MV-4-11 (cell line): Measurements from ENCODE around the gene SPDYE18.
"Not testable (repeated sequence)": the region's sequence is repeated elsewhere in the genome, so short reads cannot be mapped to it uniquely, and the experiment has no call there.

Experiments used
- DNase-seq: peaks from one replicate; lab custom pipeline; 2025; lab: John Stamatoyannopoulos, UW

The SPDYE18 gene, protein sequence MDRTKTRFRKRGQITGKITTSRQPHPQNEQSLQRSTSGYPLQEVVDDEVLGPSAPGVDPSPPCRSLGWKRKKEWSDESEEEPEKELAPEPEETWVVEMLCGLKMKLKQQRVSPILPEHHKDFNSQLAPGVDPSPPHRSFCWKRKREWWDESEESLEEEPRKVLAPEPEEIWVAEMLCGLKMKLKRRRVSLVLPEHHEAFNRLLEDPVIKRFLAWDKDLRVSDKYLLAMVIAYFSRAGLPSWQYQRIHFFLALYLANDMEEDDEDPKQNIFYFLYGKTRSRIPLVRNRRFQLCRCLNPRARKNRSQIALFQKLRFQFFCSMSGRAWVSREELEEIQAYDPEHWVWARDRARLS

DNA sequence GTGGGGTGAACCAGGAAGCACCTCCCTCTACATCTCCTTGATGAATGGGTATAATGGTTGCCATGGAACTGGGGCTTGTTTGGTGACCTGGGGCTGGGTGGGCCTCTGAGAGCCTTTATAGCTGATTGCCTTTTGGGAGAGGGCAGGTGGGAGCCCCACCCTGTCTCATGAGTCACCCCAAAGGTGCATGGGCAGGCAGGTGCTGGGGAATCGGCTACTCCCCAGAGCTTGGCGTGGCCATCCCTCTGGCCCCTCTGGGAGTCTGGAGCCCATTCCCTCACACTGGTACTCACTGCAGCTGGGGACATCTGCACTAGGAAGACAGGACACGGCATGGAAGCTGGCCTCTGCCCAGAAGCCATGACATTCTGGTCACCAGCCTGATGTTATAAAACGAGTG lies at the start of gene SPDYE18:
TSS of gene SPDYE18 (minus strand) at position 2 of the 400 bp plus-strand sequence. CDS start 2,046 bp downstream, outside the sequence.
- not testable (repeated sequence) for DNase-seq

DNA sequence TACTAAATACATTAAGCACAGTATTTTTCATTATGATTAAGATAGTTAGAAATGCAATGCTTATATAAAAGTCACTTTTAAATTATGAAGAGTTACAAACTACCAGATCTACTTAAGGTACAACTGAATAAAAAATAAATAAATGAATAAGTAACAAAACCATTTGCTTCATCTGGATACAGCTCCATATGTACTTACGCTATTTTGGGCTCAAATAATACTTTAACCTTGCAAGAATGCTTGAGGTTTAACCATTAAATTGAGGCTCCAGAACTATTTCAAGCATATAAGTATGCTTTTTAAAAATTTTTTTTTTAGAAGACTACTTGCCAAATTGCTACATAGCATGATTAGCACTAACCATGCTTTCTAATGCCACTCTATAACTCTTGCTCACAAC lies 46.0 kb upstream of the SPDYE18 start:
- DNase-seq = not testable (repeated sequence)

DNA sequence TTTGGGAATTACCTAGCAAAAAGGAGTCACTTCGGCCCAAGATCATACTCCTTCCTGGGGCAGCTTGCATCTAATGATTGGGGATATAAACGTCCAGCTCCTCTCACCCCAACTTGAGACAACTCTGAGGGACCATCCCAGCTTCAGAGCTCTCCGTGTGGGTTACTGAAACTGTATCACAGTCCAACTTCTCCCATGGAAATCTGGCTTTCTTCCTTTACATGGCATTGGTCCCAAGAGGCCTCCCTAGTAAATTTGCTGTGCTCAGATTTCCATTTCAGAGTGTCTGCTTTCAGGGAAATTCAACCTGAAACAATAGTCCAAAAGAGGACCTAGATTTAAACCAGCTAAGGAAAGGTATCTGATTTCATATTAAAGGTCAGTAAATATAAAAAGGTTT lies 45.3 kb upstream of the SPDYE18 start:
- DNase-seq = not testable (repeated sequence)

DNA sequence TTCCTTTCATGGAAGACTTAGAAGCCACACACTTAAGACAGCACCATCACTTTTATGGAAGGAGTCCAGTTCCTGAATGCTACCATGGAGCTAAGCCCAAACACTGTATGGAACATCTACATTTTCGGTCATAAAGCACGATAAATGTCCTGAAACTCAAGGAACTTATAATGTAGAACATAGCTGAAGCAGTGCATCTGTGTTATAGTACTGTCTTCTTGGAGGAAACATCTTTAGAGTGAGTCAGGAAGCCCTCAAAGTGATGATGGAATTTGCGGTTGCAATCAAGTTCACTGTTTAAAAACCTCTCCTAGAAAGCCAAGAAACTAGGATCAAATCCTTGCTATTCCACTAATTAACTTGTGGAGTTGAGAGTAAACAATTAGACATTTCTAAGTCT lies 43.5 kb upstream of the SPDYE18 start:
- DNase-seq = not testable (repeated sequence)

DNA sequence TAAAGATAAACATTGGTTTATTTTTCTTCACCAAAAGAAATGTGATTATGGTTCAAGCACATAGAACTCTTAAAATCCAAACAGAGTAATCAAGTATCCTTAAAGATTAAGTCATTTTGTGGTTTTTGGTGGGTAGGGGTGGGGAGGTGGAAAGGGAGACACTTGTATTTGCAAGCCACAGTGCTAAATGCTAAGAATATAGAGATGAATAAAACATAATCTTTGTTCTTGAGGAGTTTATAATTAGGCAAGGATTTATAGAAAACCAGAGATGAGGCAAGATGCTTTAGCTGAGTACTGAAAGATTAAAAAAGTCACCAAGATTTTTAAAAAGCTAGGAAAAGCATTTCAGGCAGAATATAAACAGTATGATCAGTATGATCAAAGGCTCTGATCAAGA lies 40.3 kb upstream of the SPDYE18 start:
- not testable (repeated sequence) for DNase-seq

DNA sequence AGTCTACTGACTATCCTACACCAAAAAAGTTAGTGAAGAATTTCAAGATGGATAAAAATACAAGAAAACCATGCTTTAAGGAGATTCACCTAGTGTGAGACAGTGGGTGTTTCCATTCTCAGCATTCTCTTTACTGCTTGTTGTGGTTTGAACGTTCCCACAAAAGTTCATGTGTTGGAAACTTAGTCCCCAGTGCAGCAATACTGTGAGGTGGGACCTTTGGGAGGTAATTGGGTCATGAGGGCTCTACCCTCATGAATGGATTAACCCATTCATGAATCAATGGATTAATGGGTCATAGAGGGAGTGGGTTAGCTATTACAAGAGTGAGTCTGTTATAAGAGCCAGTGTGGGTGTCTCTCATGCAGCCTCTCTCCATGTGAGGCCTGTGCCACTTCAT lies 38.8 kb upstream of the SPDYE18 start:
- not testable (repeated sequence) for DNase-seq

DNA sequence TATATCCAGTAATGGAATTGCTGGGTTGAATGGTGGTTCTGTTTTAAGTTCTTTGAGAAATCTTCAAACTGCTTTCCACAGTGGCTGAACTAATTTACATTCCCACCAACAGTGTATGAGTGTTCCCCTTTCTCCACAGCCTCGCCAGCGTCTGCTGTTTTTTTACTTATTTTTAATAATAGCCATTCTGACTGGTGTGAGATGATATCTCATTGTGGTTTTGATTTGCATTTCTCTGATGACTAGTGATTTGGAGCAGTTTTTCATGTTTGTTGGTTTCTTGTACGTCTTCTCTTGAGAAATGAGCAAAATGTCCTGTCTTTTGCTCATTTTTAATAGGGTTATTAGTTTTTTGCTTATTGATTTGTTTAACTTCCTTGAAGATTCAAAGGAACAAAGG lies 38.1 kb upstream of the SPDYE18 start:
- DNase-seq = not testable (repeated sequence)

DNA sequence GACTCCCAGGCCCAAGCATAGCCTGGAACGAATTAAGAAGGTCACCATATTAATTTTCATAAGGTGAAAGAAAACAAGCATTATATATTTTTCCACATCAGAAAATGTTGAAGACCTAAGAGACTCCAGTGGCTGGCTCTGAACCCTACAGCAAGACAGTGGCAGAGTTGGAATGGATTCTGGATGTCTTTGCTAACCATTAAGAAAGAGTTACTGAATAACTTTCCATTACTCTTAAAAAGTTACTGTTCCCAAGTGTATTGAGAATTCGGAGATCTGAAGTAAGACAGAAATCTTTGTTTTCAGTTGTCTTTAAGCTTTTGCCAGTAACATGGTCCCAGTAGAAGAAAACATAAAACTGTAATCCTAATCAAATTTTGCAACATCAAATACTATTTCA lies 29.9 kb upstream of the SPDYE18 start:
- DNase-seq = not testable (repeated sequence)

DNA sequence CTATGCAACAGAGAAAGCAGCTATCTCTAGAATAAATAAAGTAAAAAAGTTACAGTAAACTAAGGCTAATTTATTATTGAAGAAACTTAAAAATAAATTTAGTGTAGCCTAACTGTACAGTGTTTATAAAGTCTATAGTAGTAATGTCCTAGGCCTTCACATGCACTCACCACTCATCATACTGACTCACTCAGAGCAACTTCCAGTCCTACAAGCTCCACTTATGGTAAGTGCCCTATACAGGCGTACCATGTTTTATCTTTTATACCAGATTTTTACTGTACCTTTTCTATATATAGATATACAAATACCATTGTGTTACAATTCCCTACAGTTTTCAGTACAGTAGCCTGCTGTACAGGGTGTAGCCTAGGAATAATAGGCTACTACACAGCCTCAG lies 19.8 kb upstream of the SPDYE18 start:
- not testable (repeated sequence) for DNase-seq

DNA sequence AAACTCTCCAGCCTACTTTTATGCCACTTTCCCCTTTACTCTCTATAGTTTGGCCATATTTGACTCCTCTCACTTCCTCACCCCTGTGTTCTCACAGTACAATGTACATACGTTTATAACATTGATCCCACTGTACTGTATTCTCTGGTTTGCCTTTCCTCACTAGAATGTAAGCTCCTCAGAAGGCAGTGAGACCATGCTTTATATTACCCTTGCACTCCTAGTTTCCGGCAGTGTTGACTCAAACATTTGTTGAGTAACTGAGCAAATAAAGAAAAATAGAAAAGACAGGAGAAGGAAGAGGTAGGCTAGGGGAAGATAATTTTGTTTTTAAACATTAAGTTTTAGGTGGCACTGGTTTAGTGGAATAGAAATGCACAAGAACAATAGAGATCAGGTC lies 17.9 kb upstream of the SPDYE18 start:
- DNase-seq = not testable (repeated sequence)

DNA sequence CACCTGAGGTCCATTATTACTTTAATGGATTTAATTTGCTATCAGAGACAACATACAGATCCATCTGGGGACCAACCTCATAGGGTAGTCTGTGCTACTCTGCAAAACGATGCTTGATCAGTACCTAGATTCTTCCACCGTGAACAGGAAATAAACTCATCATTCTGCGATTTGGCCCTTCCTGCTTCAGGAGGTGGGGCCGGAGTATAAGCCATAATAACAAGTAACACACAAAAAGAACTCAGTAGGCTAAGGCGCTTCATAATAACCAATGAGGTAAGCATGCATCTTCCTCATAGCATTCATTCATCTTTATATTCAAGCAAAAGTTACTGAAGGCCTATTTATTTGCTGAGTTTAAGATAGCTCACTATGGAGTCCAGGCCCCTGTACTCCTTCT lies 17.3 kb upstream of the SPDYE18 start:
- DNase-seq = not testable (repeated sequence)

DNA sequence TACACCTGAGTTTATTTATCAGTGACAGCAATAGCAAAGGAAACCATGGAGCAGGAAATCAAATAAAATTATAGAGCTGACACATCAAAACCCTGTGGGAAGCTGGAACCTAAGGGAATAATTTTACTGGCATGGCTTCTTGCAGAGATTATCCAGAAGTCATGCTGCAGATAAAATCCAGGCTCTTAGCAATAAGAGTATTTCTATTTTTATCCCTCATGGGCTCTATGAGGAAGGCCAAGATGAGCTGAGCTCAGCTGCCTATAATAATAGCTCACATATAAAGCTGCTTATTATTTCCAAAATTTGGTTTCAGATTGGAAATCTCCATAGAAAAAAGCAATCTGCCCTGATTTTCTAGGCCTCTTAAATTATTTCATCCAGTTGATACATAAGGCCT lies 16.8 kb upstream of the SPDYE18 start:
- not testable (repeated sequence) for DNase-seq

DNA sequence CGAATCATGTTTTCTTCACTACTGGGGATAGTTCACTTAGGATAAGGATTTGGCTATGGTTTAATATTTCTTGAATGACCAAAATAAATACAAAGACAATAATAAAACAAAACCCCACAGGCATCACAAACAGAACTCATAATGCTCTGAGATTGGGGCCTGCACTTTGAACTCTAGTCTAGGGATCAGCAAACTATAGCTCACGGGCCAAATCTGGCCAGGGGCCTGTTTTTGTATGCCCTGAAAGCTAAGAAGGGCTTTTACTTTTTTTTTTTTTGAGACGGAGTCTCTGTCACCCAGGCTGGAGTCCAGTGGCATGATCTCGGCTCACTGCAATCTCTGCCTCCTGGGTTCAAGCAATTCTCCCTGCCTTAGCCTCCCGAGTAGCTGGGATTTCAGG lies 14.7 kb upstream of the SPDYE18 start:
- not testable (repeated sequence) for DNase-seq

DNA sequence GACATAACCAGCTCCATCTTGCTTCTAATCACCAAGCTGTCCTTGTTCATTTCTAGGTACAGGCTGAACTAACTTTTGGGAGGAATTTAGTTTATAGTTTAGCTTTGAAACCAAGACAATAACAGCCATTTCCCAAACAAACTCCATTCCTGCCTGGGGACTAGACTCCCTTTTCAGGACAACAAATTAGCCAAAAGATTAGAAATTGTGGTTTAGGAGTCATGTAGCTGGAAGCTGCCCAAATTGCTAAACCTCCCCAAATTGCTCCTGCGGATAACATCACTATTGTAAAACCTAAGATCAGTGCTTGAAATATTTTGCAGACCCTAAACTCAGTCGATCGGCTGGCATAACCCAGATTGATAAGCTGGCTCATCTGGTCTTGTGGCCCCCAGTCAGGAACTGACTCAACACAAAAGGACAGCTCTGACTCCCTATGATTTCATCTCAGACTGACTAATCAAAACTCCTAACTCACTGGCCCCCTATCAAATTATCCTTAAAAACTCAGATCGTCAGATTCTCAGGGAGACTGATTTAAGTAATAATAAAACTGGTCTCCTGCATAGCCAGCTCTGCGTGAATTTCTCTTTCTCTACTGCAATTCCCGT lies 12.5 kb upstream of the SPDYE18 start:
- DNase-seq = not testable (repeated sequence)

DNA sequence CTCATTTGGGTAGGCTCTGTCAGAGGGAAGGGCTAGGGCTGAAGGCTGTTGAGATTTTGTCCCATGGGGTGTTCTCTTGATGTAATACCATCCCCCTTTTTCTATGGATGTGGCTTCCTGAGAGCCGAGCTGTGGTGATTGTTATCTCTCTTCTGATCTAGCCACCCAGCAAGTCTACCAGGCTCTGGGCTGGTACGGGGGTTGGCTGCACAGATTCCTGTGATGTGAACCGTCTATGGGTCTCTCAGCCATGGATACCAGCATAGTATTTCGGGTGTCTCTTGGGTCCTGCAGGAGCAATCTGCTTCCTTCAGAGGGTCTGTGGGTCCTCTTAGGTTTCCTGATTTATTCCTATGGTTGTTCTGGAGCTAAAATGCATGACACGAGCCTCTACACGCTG lies 8.8 kb upstream of the SPDYE18 start:
- not testable (repeated sequence) for DNase-seq

DNA sequence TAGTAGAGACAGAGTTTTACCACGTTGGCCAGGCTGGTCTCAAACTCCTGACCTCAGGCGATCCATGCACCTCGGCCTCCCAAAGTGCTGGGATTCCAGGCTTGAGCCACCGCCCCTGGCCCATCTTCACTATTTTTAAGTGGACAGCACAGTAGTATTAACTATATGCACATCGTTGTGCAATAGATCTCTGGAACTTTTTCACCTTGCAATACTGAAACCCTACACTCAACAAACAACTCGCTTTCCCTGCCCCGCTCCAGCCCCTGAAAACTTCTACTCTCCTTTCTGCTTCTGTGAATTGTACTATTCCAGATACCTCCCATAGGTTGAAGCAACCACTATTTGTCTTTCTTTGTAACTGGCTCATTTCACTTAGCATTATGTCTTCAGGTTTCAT lies 3.5 kb upstream of the SPDYE18 start:
- DNase-seq = not testable (repeated sequence)

DNA sequence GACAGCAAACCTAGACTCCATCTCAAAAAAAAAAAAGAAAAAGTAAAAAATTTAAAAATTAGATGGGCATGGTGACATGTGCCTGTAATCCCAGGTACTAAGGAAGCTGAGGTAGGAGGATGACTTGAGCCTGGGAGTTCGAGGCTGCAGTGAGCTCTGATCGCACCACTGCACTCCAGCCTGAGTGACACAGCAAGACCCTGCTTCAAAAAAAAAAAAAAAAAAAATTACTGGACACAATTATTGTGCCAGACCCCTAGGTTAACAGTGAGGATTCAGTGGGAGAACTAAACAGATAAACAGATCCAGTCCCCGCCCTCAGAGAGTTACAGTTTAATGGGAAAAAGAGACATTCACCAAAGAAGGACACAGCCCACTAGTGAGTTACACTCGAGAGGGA lies 1.4 kb upstream of the SPDYE18 start:
- not testable (repeated sequence) for DNase-seq

DNA sequence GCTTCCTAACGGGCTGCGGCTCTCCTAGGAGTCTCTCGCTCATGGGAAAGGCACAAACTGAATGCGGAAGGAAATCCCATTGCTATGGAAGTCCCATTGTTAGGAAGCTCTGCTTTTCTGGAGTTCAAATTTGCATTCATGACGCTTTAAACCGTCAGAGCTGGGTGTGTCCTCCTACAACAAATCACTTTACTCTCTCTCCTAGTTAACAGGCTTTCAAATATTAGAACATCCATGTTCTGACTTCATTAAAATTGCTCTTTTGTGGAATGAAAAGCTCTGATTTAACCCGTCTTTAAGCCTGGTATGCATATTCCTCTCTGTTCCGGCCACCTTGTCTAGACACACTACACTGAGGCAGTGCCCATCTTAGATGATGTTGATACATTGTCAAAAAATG lies 30.1 kb downstream of the SPDYE18 start, which contains the start of gene SPDYE17:
TSS of gene SPDYE17 (minus strand) at position 101 of the 400 bp plus-strand sequence. CDS start 1,791 bp downstream, outside the sequence.
- DNase-seq = not testable (repeated sequence)

DNA sequence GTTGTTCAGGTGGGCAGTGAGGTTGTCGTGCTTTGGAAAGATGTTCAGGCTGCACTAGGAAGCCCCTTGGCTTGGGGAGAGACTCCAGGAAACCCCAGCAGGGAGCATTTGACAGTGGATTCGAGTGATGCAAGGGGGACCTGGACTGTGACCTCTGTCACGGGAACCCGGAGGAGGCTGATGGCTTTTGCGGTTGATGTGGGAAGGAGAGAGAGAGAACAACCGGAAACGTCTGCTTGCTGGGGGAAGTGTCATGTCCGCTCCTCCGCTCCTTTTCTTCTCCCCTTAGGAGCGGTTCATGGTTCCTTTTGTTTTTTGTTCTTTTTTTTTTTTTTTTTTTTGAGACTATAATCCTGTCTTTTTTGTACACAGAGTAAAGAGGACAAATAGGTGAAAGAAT lies 36.0 kb downstream of the SPDYE18 start:
- DNase-seq = not testable (repeated sequence)

DNA sequence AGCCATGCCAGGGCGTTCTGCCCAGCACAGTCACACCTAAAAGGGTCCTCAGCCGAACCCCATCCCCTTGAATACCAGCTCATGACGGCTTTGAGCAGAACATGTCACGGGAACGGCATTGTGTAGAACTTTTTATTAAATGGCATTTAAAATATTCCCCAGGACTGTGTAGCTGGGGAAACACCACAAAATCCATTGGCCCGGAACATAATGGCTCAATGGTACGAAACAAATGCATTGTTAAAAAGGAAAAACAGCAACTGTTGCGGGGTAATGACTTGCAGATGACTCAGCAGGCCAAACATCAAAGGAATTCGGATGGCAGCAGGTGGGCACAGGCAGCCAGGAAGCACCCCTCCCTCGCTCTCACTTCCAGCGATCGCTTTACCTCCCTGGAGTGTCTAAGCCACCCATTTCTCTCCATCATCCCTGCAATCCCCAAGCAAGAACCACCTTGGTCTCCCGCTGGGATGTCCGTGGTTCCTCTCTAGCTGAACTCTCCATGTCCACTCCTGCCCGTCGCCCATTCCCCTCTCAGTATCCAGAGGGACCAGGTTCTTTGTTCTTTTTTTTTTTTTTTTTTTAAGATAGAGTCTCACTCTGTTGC lies 52.2 kb downstream of the SPDYE18 start:
- DNase-seq = not testable (repeated sequence)

DNA sequence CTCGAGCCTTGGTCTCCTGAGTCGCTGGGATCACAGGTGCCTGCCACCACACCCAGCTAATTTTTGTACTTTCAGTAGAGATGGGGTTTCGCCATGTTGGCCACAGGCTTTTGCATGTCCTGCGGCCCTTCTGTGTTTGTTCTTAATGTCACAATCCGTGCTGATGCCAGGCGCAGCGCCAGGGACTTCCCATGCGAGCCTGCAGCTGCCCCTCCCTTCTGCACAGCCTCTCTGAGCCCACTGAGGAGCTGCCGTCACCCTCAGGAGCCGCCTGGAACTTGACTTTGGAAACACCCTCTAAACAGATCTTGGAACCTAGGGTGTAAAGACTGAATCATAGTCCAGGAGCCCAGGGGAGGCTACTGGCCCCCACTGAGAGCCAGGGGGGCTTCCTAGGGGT lies 54.4 kb downstream of the SPDYE18 start:
- not testable (repeated sequence) for DNase-seq
